Activated B cell treated with CpG ODN at 0.5 μM for 24 hours (primary cell): ENCODE measurements around the gene ERVH48-1. TPM values are rescaled to one million over a fixed set of nuclear protein-coding genes. Genes with fewer than 3 reads are reported as not detected.

ENCODE experiments used
- ATAC-seq: fragments of 200-7000 bp; cut with Tn5 transposase; one replicate; pipeline ENCODE4 v1.10.0; 2021; ENCODE audit warnings: low read depth, mild to moderate bottlenecking, moderate library complexity
- CTCF ChIA-PET: fragments of 350-600 bp; sonication (Branson Sonifier 250); formaldehyde crosslinking; loops from one replicate; lab custom pipeline; 2021; ENCODE audit warnings: antibody characterized with exemption; lab: Charles Lee
- POLR2A ChIA-PET: fragments of 350-600 bp; sonication (Branson Sonifier 250); formaldehyde crosslinking; loops from one replicate; lab custom pipeline; 2021; ENCODE audit warnings: antibody characterized with exemption; lab: Charles Lee
- DNase-seq: peaks from one replicate; pipeline ENCODE4 v3.0.0; 2022
- H3K27ac Mint-ChIP-seq: one replicate; pipeline ENCODE4 v1.8.0; 2020; ENCODE audit warnings: mixed read lengths
- H3K27me3 Mint-ChIP-seq: one replicate; pipeline ENCODE4 v1.8.0; 2021; ENCODE audit warnings: mixed read lengths
- H3K36me3 Mint-ChIP-seq: one replicate; pipeline ENCODE4 v1.8.0; 2021; ENCODE audit warnings: low read depth, mixed read lengths
- H3K4me1 Mint-ChIP-seq: one replicate; pipeline ENCODE4 v1.8.0; 2021; ENCODE audit warnings: mixed read lengths
- H3K4me3 Mint-ChIP-seq: one replicate; pipeline ENCODE4 v1.8.0; 2020; ENCODE audit warnings: mild to moderate bottlenecking, mixed read lengths
- H3K9me3 Mint-ChIP-seq: one replicate; pipeline ENCODE4 v1.8.0; 2020; ENCODE audit warnings: mixed read lengths
- intact Hi-C: fragments of 100-400 bp; cut with micrococcal nuclease; formaldehyde crosslinking; loops from one replicate; pipeline ENCODE4 v1.15.1; 2024
- total RNA-seq: library from RNA; stranded (reverse); gene quantifications from 2 replicates; pipeline ENCODE4 v1.2.3, GENCODE V29; 2022
- TF ChIP-seq, protein P1 (sequence below): fragments of 200-600 bp; IDR thresholded peaks from one replicate; pipeline ENCODE4 v1.8.0; 2022; ENCODE audit warnings: antibody characterized with exemption, mild to moderate bottlenecking

Gene ERVH48-1
- total RNA-seq, 1 donor from 2014 or later = not detected

- peaks cover 67% of the 10 kb centered on the region for H3K36me3 Mint-ChIP-seq
- H3K27ac Mint-ChIP-seq = no peak overlapping the region
- no peaks in the 10 kb centered on the region for H3K27me3 Mint-ChIP-seq
- ATAC-seq (no peak), DNase-seq (no peak)
- H3K9me3 Mint-ChIP-seq = no peaks in the 10 kb centered on the region
- intact Hi-C loops = no loop called here
- no peaks in the 10 kb centered on the region for H3K4me1 Mint-ChIP-seq
- ChIA-PET POLR2A (no interaction called here), CTCF (no interaction called here)
- TF ChIP-seq, protein P1, sequence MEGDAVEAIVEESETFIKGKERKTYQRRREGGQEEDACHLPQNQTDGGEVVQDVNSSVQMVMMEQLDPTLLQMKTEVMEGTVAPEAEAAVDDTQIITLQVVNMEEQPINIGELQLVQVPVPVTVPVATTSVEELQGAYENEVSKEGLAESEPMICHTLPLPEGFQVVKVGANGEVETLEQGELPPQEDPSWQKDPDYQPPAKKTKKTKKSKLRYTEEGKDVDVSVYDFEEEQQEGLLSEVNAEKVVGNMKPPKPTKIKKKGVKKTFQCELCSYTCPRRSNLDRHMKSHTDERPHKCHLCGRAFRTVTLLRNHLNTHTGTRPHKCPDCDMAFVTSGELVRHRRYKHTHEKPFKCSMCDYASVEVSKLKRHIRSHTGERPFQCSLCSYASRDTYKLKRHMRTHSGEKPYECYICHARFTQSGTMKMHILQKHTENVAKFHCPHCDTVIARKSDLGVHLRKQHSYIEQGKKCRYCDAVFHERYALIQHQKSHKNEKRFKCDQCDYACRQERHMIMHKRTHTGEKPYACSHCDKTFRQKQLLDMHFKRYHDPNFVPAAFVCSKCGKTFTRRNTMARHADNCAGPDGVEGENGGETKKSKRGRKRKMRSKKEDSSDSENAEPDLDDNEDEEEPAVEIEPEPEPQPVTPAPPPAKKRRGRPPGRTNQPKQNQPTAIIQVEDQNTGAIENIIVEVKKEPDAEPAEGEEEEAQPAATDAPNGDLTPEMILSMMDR = no peak
- no peak overlapping the region for H3K4me3 Mint-ChIP-seq
These were observed 19.2 kb downstream of the ERVH48-1 start for GRCh38 chr21:42906233-42906632.

DNA sequence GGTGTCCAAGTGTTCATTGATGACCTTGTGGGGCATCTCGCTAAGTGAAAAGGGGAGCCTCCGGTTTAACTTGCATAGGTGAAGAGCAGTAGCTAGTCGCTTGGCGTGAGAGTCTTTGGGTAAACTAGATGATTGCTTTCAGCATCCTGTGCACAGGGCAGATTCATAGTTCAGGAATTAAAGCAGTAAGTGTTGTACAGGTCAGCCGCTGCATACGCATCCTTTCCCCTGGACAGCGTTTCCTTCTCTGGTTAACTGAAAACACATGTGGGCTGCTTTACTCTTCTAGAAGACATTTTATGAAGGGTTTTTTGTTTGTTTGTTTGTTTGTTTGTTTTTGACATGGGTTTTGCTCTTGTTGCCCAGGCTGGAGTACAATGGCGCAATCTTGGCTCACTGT, 20.2 kb downstream of the ERVH48-1 start:
- CTCF ChIA-PET = no interaction called here
- Mint-ChIP-seq H3K4me1 (no peaks in the 10 kb centered on the region), H3K36me3 (peaks cover 67% of the 10 kb centered on the region), H3K4me3 (no peak overlapping the region), H3K27me3 (no peaks in the 10 kb centered on the region), H3K27ac (no peak overlapping the region), H3K9me3 (no peaks in the 10 kb centered on the region)
- no peak for ATAC-seq
- POLR2A ChIA-PET = no interaction called here
- DNase-seq = no peak
- TF ChIP-seq, protein P1 = no peak
- intact Hi-C loops = no loop called here

DNA sequence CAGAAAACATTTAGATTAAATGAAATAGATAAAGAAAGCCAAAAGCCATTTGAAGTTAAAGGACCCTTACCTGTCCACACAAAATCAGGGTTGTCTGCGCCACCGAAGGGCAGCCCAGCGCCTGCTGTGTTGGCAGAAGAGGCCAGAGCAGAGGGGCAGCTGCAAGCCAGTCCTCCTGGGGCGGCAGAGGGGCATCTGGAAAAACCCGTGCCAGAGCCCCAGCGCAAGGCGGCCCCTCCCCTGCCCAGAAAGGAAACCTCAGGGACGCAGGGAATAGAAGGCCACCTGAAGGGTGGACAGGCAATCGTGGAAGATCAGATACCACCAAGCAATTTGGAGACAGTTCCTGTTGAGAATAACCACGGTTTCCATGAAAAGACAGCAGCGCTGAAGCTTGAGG, 21.6 kb downstream of the ERVH48-1 start:
- intact Hi-C loops = no loop called here
- H3K27me3 Mint-ChIP-seq = no peaks in the 10 kb centered on the region
- peaks cover 61% of the 10 kb centered on the region for H3K36me3 Mint-ChIP-seq
- H3K4me3 Mint-ChIP-seq = no peak overlapping the region
- CTCF ChIA-PET = no interaction called here
- no peak overlapping the region for H3K27ac Mint-ChIP-seq
- no peaks in the 10 kb centered on the region for H3K9me3 Mint-ChIP-seq
- no peaks in the 10 kb centered on the region for H3K4me1 Mint-ChIP-seq
- POLR2A ChIA-PET = no interaction called here
- no peak for ATAC-seq
- TF ChIP-seq, protein P1 = no peak
- DNase-seq = no peak

DNA sequence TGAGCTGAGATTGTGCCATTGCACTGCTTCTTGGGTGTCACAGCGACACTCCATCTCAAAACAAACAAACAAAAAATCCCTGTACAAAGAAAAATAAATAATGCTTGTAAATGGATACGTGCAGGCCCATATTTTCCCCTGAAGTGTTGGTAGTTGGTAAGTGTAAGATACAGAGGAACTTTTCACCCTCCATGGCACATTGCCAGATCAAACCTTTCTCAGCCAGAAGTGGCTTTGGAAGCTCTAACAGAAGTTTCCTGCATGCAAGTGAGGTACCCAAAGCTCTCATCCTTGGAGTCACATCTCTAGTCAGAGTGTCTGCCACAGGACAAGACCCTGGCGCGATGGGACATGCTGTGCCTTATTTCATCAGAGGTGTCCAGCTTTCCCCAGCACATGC, 25.0 kb downstream of the ERVH48-1 start:
- no peak overlapping the region for H3K27ac Mint-ChIP-seq
- H3K36me3 Mint-ChIP-seq = peaks cover 60% of the 10 kb centered on the region
- POLR2A ChIA-PET = no interaction called here

GRCh38 chr21:42892931-42893755, 32.3 kb downstream of the ERVH48-1 start, which contains the start of gene NDUFV3:
NDUFV3 (plus strand) TSS chr21:42893309; CDS start chr21:42893334, 25 bp downstream.
- TF ChIP-seq, protein P1 = no peak
- peaks cover 13% of the 10 kb centered on the region for H3K4me1 Mint-ChIP-seq
- H3K9me3 Mint-ChIP-seq = no peaks in the 10 kb centered on the region
- ATAC-seq (peak; percentile 96), DNase-seq (peak; percentile 96)
- intact Hi-C loops = loop anchor here (1.0 to 2.0 kb wide), 4 partner anchors 14 to 896 kb away; partner anchors contain the start of genes PKNOX1, RRP1 and WDR4
- peaks cover 15% of the 10 kb centered on the region for H3K36me3 Mint-ChIP-seq
- ChIA-PET CTCF (interaction anchor here (0.7 to 1.1 kb wide), 2 partner anchors 299 to 584 kb away, joined by 3 read pairs; no protein-coding TSS in a partner anchor), POLR2A (interaction anchor here (0.5 to 3.1 kb wide), 8 partner anchors 12 to 179 kb away, joined by 3 to 39 read pairs (median 6); partner anchors contain the start of genes PKNOX1 and WDR4)
- H3K4me3 Mint-ChIP-seq = peak within 1 kb of the TSS; percentile 87
- peak within 1 kb of the TSS; percentile 90 for H3K27ac Mint-ChIP-seq
- no peaks in the 10 kb centered on the region for H3K27me3 Mint-ChIP-seq

More for the DNA sequence above, 25.0 kb downstream of the ERVH48-1 start:
- DNase-seq (no peak), ATAC-seq (no peak)
- H3K9me3 Mint-ChIP-seq = no peaks in the 10 kb centered on the region
- CTCF ChIA-PET = no interaction called here
- no peak overlapping the region for H3K4me3 Mint-ChIP-seq
- intact Hi-C loops = no loop called here
- TF ChIP-seq, protein P1 = no peak
- H3K27me3 Mint-ChIP-seq = no peaks in the 10 kb centered on the region
- no peaks in the 10 kb centered on the region for H3K4me1 Mint-ChIP-seq
